Progenitor cell of endocrine pancreas (in vitro differentiated cells): ENCODE results near the gene GPR78. TPM values are rescaled to one million over a fixed set of nuclear protein-coding genes. Genes with fewer than 3 reads are reported as not detected.

Experiments
- DNase-seq: peaks from one replicate; pipeline ENCODE4 v3.0.0; 2021; ENCODE audit warnings: low spot score; ENCODE audit not compliant: unreplicated experiment
- H3K27ac Mint-ChIP-seq: 2 replicates; pipeline ENCODE4 v1.8.0; 2021; ENCODE audit warnings: mild to moderate bottlenecking, moderate library complexity, mixed read lengths
- H3K27me3 Mint-ChIP-seq: 2 replicates; pipeline ENCODE4 v1.8.0; 2021; ENCODE audit warnings: mixed read lengths
- H3K36me3 Mint-ChIP-seq: 2 replicates; pipeline ENCODE4 v1.8.0; 2022; ENCODE audit warnings: mixed read lengths; ENCODE audit not compliant: insufficient read depth
- H3K4me1 Mint-ChIP-seq: 2 replicates; pipeline ENCODE4 v1.8.0; 2021; ENCODE audit warnings: low read depth, mixed read lengths
- H3K4me3 Mint-ChIP-seq: 2 replicates; pipeline ENCODE4 v1.8.0; 2021; ENCODE audit warnings: low read depth, mild to moderate bottlenecking, moderate library complexity, mixed read lengths
- H3K9me3 Mint-ChIP-seq: 2 replicates; pipeline ENCODE4 v1.8.0; 2021; ENCODE audit warnings: low read depth, mixed read lengths
- CTCF ChIP-seq: fragments of 200-600 bp; sonication (generic); IDR thresholded peaks from one replicate; pipeline ENCODE4 v1.5.0; 2021; ENCODE audit warnings: antibody characterized with exemption, mild to moderate bottlenecking; ENCODE audit not compliant: unreplicated experiment
- total RNA-seq: library from RNA; stranded (reverse); gene quantifications from 2 replicates; pipeline ENCODE4 v1.2.1, GENCODE V29; 2021

The GPR78 gene
- total RNA-seq, 1 donor from 2014 or later: 0.31 TPM

- H3K27me3 Mint-ChIP-seq: peaks cover 4% of the 10 kb centered on the region
- DNase-seq: no peak
- peaks cover 2% of the 10 kb centered on the region for H3K4me1 Mint-ChIP-seq
- no peaks in the 10 kb centered on the region for H3K36me3 Mint-ChIP-seq
- H3K27ac Mint-ChIP-seq: no peak overlapping the region
- TF ChIP-seq CTCF: peak; percentile 57
- H3K9me3 Mint-ChIP-seq: no peaks in the 10 kb centered on the region
- H3K4me3 Mint-ChIP-seq: no peak overlapping the region
Measured at GRCh38 chr4:8547108-8547911, 32.9 kb upstream of the GPR78 start.

- DNase-seq: no peak
- TF ChIP-seq CTCF: no peak
- Mint-ChIP-seq H3K36me3 (no peaks in the 10 kb centered on the region), H3K4me1 (peaks cover 2% of the 10 kb centered on the region), H3K9me3 (no peaks in the 10 kb centered on the region), H3K4me3 (no peak overlapping the region), H3K27me3 (peaks cover 8% of the 10 kb centered on the region), H3K27ac (no peak overlapping the region)
Measured at GRCh38 chr4:8547912-8548730, 32.1 kb upstream of the GPR78 start.

GRCh38 chr4:8548731-8549351, 31.4 kb upstream of the GPR78 start:
- Mint-ChIP-seq H3K36me3 (no peaks in the 10 kb centered on the region), H3K9me3 (no peaks in the 10 kb centered on the region), H3K4me1 (peaks cover 2% of the 10 kb centered on the region), H3K27ac (no peak overlapping the region), H3K27me3 (peaks cover 8% of the 10 kb centered on the region), H3K4me3 (no peak overlapping the region)
- no peak for TF ChIP-seq CTCF
- no peak for DNase-seq

- Mint-ChIP-seq H3K27ac (no peak overlapping the region), H3K4me1 (peaks cover 2% of the 10 kb centered on the region), H3K36me3 (no peaks in the 10 kb centered on the region), H3K4me3 (no peak overlapping the region), H3K9me3 (no peaks in the 10 kb centered on the region), H3K27me3 (peaks cover 10% of the 10 kb centered on the region)
- DNase-seq: no peak
- no peak for TF ChIP-seq CTCF
Measured at GRCh38 chr4:8549352-8549931, 30.8 kb upstream of the GPR78 start.

GRCh38 chr4:8550691-8551090, 29.5 kb upstream of the GPR78 start:
- DNase-seq: no peak
- no peak overlapping the region for H3K27ac Mint-ChIP-seq
- H3K4me1 Mint-ChIP-seq: peaks cover 1% of the 10 kb centered on the region
- no peaks in the 10 kb centered on the region for H3K9me3 Mint-ChIP-seq
- TF ChIP-seq CTCF: no peak
- H3K27me3 Mint-ChIP-seq: peaks cover 10% of the 10 kb centered on the region
- H3K36me3 Mint-ChIP-seq: no peaks in the 10 kb centered on the region
- H3K4me3 Mint-ChIP-seq: no peak overlapping the region
